Lung (tissue), 12 donors: Measurements from ENCODE around the gene STEAP3. TPM values are rescaled to one million over a fixed set of nuclear protein-coding genes. Genes with fewer than 3 reads are reported as not detected.

Experiments used
- ATAC-seq: fragments of 200-7000 bp; cut with Tn5 transposase; one replicate; pipeline ENCODE4 v1.9.1; 2020; ENCODE audit warnings: moderate number of reproducible peaks; ENCODE audit not compliant: insufficient read depth, low FRiP score
- DNase-seq, 3 donors: peaks; one replicate each; pipeline ENCODE4 v3.0.0-alpha.2; 2013 to 2017
- H3K27ac ChIP-seq, 2 donors: one replicate each; pipeline ENCODE4 v1.5.1; 2013; ENCODE audit warnings: mild to moderate bottlenecking in 2 of 2, moderate library complexity in 2 of 2, control low read depth in 1 of 2, inconsistent platforms in 1 of 2, low read depth in 1 of 2, low read length in 1 of 2
- H3K27me3 ChIP-seq, 3 donors: one replicate each; pipeline ENCODE4 v1.5.1; 2013; ENCODE audit warnings: low read length in 2 of 3; ENCODE audit not compliant: control insufficient read depth in 3 of 3, insufficient read depth in 3 of 3
- H3K36me3 ChIP-seq, 4 donors: one replicate each; pipeline ENCODE4 v1.5.1; 2013; ENCODE audit warnings: low read length in 4 of 4, mild to moderate bottlenecking in 1 of 4, moderate library complexity in 1 of 4; ENCODE audit not compliant: control insufficient read depth in 4 of 4, insufficient read depth in 4 of 4
- H3K4me1 ChIP-seq, 5 donors: one replicate each; pipeline ENCODE4 v1.5.1; 2013; ENCODE audit warnings: low read length in 5 of 5, mild to moderate bottlenecking in 2 of 5, moderate library complexity in 1 of 5; ENCODE audit not compliant: control insufficient read depth in 5 of 5, insufficient read depth in 5 of 5
- H3K4me3 ChIP-seq: one replicate; pipeline ENCODE4 v1.5.1; 2013; ENCODE audit warnings: mild to moderate bottlenecking, control low read depth, moderate library complexity
- H3K9ac ChIP-seq, 2 donors: one replicate each; pipeline ENCODE4 v1.5.1; 2013; ENCODE audit warnings: low read length in 2 of 2, control low read depth in 1 of 2; ENCODE audit not compliant: insufficient read depth in 1 of 2
- H3K9me3 ChIP-seq, 4 donors: one replicate each; pipeline ENCODE4 v1.5.1; 2013; ENCODE audit warnings: low read length in 3 of 4, mild to moderate bottlenecking in 1 of 4, moderate library complexity in 1 of 4; ENCODE audit not compliant: control insufficient read depth in 4 of 4, insufficient read depth in 3 of 4
- CTCF ChIP-seq: IDR thresholded peaks from 2 replicates; pipeline ENCODE4 v1.5.1; 2012; ENCODE audit warnings: mild to moderate bottlenecking; ENCODE audit errors: control extremely low read depth, extremely low read depth
- whole genome bisulfite sequencing, 2 donors: extraction: QIAGEN DNeasy Blood & Tissue Kit; methylation state at CpG; one replicate each; pipeline ENCODE4 v1.1.7; 2013; 5-methylcytosine and 5-hydroxymethylcytosine counted together
- polyA plus RNA-seq, 2 donors: library from polyadenylated mRNA; stranded (reverse); fragments of 200-250 nt; gene quantifications; one replicate each; pipeline ENCODE4 v1.2.1, GENCODE V29; 2013
- total RNA-seq, 2 donors: library from RNA; depleted of rRNA in 1 of 2; stranded (reverse); fragments of >200 nt in 1 of 2; gene quantifications; one replicate each; pipeline ENCODE4 v1.2.1, GENCODE V29; 2014 to 2021
- donor health status: control.
- donor health status: control.
- donor health status: Bipolar disorder and iron deficiency.
- donor health status: healthy.
- donor health status: DM: yes; HTN: yes; CAD: no.

STEAP3 gene
- total and polyA plus RNA-seq, 4 donors: 4.3 to 47.8 (median 20.1) TPM

GRCh38 chr2:119198240-119198840 is 25.3 kb upstream of the STEAP3 start:
- TF ChIP-seq CTCF: no peak
- 48 to 85% methylated on average over 7 of the region's 7 CpGs for WGBS, 2 donors

DNA sequence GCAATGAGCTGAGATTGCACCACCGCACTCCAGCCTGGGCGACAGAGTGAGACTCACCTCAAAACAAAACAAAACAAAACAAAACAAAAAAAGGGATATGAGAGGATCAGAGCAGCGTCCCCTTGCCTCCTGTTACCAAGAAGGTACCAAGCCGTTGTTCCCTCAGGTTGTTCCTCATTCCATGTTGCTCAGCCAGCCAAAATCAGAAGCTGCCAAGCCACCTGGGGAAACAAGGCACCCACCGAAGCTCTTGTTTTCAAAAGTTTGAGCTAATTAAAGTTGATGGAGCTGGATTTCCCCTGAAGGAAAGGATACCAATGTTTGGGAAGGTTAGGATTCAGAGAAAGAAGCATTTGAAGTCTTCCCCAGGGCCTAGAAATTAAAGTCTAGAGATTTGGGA is 21.8 kb upstream of the STEAP3 start:
- TF ChIP-seq CTCF: no peak
- H3K4me3 ChIP-seq: no peak overlapping the region
- no peaks in the 10 kb centered on the region for H3K27me3 ChIP-seq
- peaks cover 0 to 2% (median 0%) of the 10 kb centered on the region in 4 donors for H3K9me3 ChIP-seq
- H3K36me3 ChIP-seq: no peaks in the 10 kb centered on the region
- DNase-seq (no peak), ATAC-seq (no peak)
- peaks cover 0 to 14% (median 4%) of the 10 kb centered on the region in 5 donors for H3K4me1 ChIP-seq
- WGBS, 2 donors: 84 to 94% methylated on average over 5 of the region's 5 CpGs
- no peak overlapping the region for H3K9ac ChIP-seq
- H3K27ac ChIP-seq: no peak overlapping the region

More at GRCh38 chr2:119198240-119198840, 25.3 kb upstream of the STEAP3 start:
- ATAC-seq (no peak), DNase-seq (peak in 2 of 3 donors; percentile 36 to 55)
- Histone ChIP-seq H3K9me3 (peaks cover 0 to 2% (median 0%) of the 10 kb centered on the region in 4 donors), H3K27me3 (no peaks in the 10 kb centered on the region), H3K4me1 (peaks cover 0 to 14% (median 4%) of the 10 kb centered on the region in 5 donors), H3K9ac (no peak overlapping the region), H3K27ac (no peak overlapping the region), H3K4me3 (no peak overlapping the region), H3K36me3 (no peaks in the 10 kb centered on the region)

DNA sequence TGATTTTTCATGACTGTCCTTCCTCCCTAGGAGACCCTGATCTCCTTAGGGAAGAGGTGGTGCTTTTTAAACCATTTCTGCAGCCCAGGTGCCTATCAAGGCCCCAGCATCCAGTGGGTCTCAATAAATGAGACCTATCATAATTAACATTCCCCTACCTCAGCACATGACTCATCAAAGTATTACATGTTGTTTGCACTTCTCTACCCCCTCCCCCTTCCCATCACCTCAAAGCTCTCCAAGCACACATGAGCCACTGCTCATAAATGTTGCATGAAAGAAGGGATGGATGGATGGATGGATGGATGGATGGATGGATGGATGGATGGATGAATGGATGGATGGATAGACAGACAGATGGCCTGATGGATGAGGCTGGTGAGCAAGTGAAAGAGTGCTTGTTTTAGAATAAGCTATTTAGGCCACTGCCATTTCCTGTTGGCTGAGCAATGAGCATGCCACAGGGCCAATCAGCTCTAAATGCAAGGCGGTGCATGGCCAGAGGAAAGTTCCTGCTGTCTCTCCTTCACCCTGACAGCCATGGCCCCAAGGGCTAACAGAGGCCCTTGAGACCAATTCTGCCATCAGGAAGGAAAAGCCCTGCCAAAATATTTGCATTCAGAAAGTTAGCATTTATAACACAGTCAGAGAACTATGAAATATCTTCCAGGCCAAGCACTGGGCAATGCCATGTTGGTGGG is 20.9 kb upstream of the STEAP3 start:
- Histone ChIP-seq H3K36me3 (no peaks in the 10 kb centered on the region), H3K9ac (no peak overlapping the region), H3K4me3 (no peak overlapping the region), H3K9me3 (peaks cover 0 to 2% (median 0%) of the 10 kb centered on the region in 4 donors), H3K27me3 (no peaks in the 10 kb centered on the region), H3K4me1 (peaks cover 0 to 10% (median 4%) of the 10 kb centered on the region in 5 donors), H3K27ac (no peak overlapping the region)
- ATAC-seq: no peak
- WGBS, 2 donors: 72 to 88% methylated on average over 1 of the region's 1 CpG
- TF ChIP-seq CTCF: no peak
- DNase-seq: no peak
